ENCODE results near the gene DMXL2. TPM values are rescaled to one million over a fixed set of nuclear protein-coding genes. Genes with fewer than 3 reads are reported as not detected.

DMXL2 gene
- polyA plus RNA-seq, 1 of the 3 experiments (the other 2 are of a cell fraction) = 6.4 TPM

DNA sequence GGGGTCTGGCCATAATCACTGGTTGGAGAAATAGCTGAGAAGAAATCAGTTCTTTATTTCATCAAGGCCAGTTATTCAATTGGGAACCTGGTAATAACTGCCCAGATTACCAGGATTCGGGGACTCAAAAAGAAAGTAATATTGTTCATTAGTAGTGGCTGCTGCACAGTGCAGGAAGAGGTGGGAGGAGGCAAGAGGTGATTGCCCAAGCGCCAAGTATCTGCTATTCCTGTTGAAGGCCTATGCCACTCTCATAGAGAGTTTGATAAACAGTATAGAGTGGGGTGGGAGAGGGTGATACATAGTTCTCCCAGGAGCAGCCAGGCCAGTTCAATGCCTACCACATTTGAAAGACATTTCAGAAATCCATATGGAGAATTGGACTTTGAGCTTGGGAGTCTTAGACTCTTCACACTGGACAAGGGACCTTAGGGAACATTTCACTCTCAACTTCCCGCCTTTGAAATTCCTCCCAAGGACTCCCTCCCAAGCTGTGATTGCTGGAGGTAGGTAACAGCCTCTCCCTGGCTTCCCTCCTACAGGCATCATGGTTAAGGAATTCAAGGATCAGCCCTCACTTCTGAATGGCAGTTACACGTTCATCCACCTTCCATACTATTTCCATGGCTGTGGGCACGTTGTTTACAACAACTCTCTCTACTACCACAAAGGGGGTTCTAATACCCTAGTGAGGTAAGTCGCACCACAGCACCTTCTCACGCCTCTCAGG lies 221.4 kb downstream of the DMXL2 start:
- Histone ChIP-seq H3K4me1 (ENCODE audit: control insufficient read depth in 1 of 2, insufficient read depth in 2 of 2, low read depth in 1 of 2, low read length in 1 of 2) (no peaks in the 10 kb centered on the region), H3K4me3 (ENCODE audit: low read depth in 2 of 2, low read length in 1 of 2) (no peak overlapping the region), H3F3A (replicated peaks; ENCODE audit: insufficient read depth) (no peaks in the 10 kb centered on the region), H3K36me3 (replicated peaks in 1 of 2; ENCODE audit: control insufficient read depth in 1 of 2, insufficient read depth in 2 of 2, low read length in 1 of 2) (no peaks in the 10 kb centered on the region), H4K20me1 (ENCODE audit: insufficient read depth) (no peaks in the 10 kb centered on the region), H3K9me2 (no peaks in the 10 kb centered on the region), H3K27ac (ENCODE audit: low read depth in 2 of 2, low read length in 1 of 2) (no peak overlapping the region), H3K4me2 (no peak overlapping the region), H3K79me2 (ENCODE audit: insufficient read depth) (no peaks in the 10 kb centered on the region), H3K9me3 (no peaks in the 10 kb centered on the region), H3K9ac (no peak overlapping the region), H2AFZ (ENCODE audit: low read depth) (no peak overlapping the region), H3K27me3 (ENCODE audit: insufficient read depth) (peaks cover 11% of the 10 kb centered on the region)
- no peak for DNase-seq
- TF ChIP-seq GABPA (IDR thresholded peaks at IDR 0.05; ENCODE audit: low read depth) = no peak
- TF ChIP-seq RAD21 (IDR thresholded peaks at IDR 0.05; ENCODE audit: low read length) = no peak
- TF ChIP-seq GATA2 (CRISPR knock-in tag; IDR thresholded peaks at IDR 0.05) = no peak
- TF ChIP-seq RFX5 (IDR thresholded peaks at IDR 0.05; ENCODE audit: low read length) = no peak
- TF ChIP-seq, protein P1, sequence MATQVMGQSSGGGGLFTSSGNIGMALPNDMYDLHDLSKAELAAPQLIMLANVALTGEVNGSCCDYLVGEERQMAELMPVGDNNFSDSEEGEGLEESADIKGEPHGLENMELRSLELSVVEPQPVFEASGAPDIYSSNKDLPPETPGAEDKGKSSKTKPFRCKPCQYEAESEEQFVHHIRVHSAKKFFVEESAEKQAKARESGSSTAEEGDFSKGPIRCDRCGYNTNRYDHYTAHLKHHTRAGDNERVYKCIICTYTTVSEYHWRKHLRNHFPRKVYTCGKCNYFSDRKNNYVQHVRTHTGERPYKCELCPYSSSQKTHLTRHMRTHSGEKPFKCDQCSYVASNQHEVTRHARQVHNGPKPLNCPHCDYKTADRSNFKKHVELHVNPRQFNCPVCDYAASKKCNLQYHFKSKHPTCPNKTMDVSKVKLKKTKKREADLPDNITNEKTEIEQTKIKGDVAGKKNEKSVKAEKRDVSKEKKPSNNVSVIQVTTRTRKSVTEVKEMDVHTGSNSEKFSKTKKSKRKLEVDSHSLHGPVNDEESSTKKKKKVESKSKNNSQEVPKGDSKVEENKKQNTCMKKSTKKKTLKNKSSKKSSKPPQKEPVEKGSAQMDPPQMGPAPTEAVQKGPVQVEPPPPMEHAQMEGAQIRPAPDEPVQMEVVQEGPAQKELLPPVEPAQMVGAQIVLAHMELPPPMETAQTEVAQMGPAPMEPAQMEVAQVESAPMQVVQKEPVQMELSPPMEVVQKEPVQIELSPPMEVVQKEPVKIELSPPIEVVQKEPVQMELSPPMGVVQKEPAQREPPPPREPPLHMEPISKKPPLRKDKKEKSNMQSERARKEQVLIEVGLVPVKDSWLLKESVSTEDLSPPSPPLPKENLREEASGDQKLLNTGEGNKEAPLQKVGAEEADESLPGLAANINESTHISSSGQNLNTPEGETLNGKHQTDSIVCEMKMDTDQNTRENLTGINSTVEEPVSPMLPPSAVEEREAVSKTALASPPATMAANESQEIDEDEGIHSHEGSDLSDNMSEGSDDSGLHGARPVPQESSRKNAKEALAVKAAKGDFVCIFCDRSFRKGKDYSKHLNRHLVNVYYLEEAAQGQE (IDR thresholded peaks at IDR 0.05; ENCODE audit: low read depth, low read length) = no peak
- no peak for TF ChIP-seq JUND (IDR thresholded peaks at IDR 0.05)
- TF ChIP-seq RCOR1 (IDR thresholded peaks at IDR 0.05; ENCODE audit: low read length) = no peak
- TF ChIP-seq, protein P2, sequence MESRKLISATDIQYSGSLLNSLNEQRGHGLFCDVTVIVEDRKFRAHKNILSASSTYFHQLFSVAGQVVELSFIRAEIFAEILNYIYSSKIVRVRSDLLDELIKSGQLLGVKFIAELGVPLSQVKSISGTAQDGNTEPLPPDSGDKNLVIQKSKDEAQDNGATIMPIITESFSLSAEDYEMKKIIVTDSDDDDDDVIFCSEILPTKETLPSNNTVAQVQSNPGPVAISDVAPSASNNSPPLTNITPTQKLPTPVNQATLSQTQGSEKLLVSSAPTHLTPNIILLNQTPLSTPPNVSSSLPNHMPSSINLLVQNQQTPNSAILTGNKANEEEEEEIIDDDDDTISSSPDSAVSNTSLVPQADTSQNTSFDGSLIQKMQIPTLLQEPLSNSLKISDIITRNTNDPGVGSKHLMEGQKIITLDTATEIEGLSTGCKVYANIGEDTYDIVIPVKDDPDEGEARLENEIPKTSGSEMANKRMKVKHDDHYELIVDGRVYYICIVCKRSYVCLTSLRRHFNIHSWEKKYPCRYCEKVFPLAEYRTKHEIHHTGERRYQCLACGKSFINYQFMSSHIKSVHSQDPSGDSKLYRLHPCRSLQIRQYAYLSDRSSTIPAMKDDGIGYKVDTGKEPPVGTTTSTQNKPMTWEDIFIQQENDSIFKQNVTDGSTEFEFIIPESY (IDR thresholded peaks at IDR 0.05; ENCODE audit: borderline replicate concordance, low read depth) = no peak
- no peak for TF ChIP-seq TCF12 (IDR thresholded peaks at IDR 0.05)
- TF ChIP-seq EP300 (IDR thresholded peaks at IDR 0.05; ENCODE audit: borderline replicate concordance in 1 of 2, low read depth in 1 of 2, low read length in 1 of 2) = no peak
- ChIA-PET CTCF (interaction anchor here (0.5 to 10.9 kb wide), 22 partner anchors 10 to 438 kb away, joined by 3 to 110 read pairs (median 6); no protein-coding TSS in a partner anchor), POLR2A (no interaction called here)
- WGBS (ENCODE audit: low lambda C conversion rate) = 39% methylated on average over 5 of the region's 7 CpGs

DNA sequence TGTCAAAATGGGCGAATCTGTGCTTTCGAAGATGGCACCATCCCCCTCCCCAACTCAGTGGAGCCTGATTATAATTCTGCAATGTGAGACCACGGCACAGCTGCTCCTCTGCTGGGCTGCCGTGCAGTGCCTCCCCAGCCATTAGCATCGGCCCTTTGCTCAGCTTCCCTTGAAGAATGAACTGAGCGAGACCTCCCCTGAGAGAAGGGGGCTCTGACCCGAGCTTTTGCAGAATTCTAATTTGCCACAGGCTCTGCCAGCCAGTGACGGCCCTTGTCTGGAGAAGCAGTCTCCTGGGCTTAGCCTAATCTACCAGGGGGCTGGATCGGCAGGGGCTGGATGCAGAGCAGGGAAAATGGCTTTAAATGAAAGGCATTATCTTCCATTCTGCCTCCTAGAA lies 223.9 kb downstream of the DMXL2 start:
- ChIA-PET CTCF (interaction anchor here (1.3 to 10.9 kb wide), 4 partner anchors 17 to 234 kb away, joined by 3 to 110 read pairs (median 12); no protein-coding TSS in a partner anchor), POLR2A (interaction anchor here (0.6 kb wide), 1 partner anchor 1145 kb away, joined by 5 read pairs; no protein-coding TSS in a partner anchor)
- Histone ChIP-seq H3K27me3 (ENCODE audit: insufficient read depth) (peaks cover 2% of the 10 kb centered on the region), H3K4me2 (no peak overlapping the region), H3K9ac (no peak overlapping the region), H3K27ac (ENCODE audit: low read depth in 2 of 2, low read length in 1 of 2) (no peak overlapping the region), H3F3A (replicated peaks; ENCODE audit: insufficient read depth) (no peaks in the 10 kb centered on the region), H2AFZ (ENCODE audit: low read depth) (no peak overlapping the region), H3K36me3 (replicated peaks in 1 of 2; ENCODE audit: control insufficient read depth in 1 of 2, insufficient read depth in 2 of 2, low read length in 1 of 2) (no peaks in the 10 kb centered on the region), H3K4me1 (ENCODE audit: control insufficient read depth in 1 of 2, insufficient read depth in 2 of 2, low read depth in 1 of 2, low read length in 1 of 2) (no peaks in the 10 kb centered on the region), H3K79me2 (ENCODE audit: insufficient read depth) (no peaks in the 10 kb centered on the region), H3K9me3 (no peaks in the 10 kb centered on the region), H3K4me3 (ENCODE audit: low read depth in 2 of 2, low read length in 1 of 2) (no peak overlapping the region), H3K9me2 (no peaks in the 10 kb centered on the region), H4K20me1 (ENCODE audit: insufficient read depth) (no peaks in the 10 kb centered on the region)
- no peak for DNase-seq
- WGBS (ENCODE audit: low lambda C conversion rate) = 52% methylated on average over 7 of the region's 9 CpGs
- TF ChIP-seq TCF12 (IDR thresholded peaks at IDR 0.05) = no peak
- TF ChIP-seq, protein P3, sequence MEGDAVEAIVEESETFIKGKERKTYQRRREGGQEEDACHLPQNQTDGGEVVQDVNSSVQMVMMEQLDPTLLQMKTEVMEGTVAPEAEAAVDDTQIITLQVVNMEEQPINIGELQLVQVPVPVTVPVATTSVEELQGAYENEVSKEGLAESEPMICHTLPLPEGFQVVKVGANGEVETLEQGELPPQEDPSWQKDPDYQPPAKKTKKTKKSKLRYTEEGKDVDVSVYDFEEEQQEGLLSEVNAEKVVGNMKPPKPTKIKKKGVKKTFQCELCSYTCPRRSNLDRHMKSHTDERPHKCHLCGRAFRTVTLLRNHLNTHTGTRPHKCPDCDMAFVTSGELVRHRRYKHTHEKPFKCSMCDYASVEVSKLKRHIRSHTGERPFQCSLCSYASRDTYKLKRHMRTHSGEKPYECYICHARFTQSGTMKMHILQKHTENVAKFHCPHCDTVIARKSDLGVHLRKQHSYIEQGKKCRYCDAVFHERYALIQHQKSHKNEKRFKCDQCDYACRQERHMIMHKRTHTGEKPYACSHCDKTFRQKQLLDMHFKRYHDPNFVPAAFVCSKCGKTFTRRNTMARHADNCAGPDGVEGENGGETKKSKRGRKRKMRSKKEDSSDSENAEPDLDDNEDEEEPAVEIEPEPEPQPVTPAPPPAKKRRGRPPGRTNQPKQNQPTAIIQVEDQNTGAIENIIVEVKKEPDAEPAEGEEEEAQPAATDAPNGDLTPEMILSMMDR (IDR thresholded peaks at IDR 0.05) = no peak
- TF ChIP-seq, protein P4, sequence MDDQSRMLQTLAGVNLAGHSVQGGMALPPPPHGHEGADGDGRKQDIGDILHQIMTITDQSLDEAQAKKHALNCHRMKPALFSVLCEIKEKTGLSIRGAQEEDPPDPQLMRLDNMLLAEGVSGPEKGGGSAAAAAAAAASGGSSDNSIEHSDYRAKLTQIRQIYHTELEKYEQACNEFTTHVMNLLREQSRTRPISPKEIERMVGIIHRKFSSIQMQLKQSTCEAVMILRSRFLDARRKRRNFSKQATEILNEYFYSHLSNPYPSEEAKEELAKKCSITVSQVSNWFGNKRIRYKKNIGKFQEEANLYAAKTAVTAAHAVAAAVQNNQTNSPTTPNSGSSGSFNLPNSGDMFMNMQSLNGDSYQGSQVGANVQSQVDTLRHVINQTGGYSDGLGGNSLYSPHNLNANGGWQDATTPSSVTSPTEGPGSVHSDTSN (IDR thresholded peaks at IDR 0.05) = no peak
- no peak for TF ChIP-seq MXI1 (IDR thresholded peaks at IDR 0.05; ENCODE audit: low read depth, low read length)
- no peak for TF ChIP-seq SMC3 (IDR thresholded peaks at IDR 0.05; ENCODE audit: low read depth, low read length)
- TF ChIP-seq ELF1 (IDR thresholded peaks at IDR 0.05) = no peak
- TF ChIP-seq FOXM1 (IDR thresholded peaks at IDR 0.05; ENCODE audit: low read depth) = no peak
- no peak for TF ChIP-seq NRF1 (IDR thresholded peaks at IDR 0.05; ENCODE audit: low read depth, low read length)
- no peak for TF ChIP-seq GATA2 (CRISPR knock-in tag; IDR thresholded peaks at IDR 0.05)
- no peak for TF ChIP-seq JUND (IDR thresholded peaks at IDR 0.05)
- no peak for TF ChIP-seq FOXJ3 (CRISPR knock-in tag; IDR thresholded peaks at IDR 0.05)
- TF ChIP-seq RXRA (IDR thresholded peaks at IDR 0.05; ENCODE audit: borderline replicate concordance, low read depth) = no peak
- TF ChIP-seq TEAD4 (IDR thresholded peaks at IDR 0.05; ENCODE audit: borderline replicate concordance, insufficient read depth) = no peak
- TF ChIP-seq RFX5 (IDR thresholded peaks at IDR 0.05; ENCODE audit: low read length) = no peak

All from SK-N-SH (cell line).